Panc1 (cell line): ENCODE results near the gene POMT2. TPM values are rescaled to one million over a fixed set of nuclear protein-coding genes. Genes with fewer than 3 reads are reported as not detected.

Experiments
- ATAC-seq: fragments of 200-7000 bp; cut with Tn5 transposase; 2 replicates; pipeline ENCODE4 v1.9.1; 2020; ENCODE audit warnings: mild to moderate bottlenecking, moderate library complexity
- BruUV-seq: library from RNA; stranded (reverse); fragments of 400-500 nt; replicated peaks from 2 replicates; lab custom pipeline; 2021; lab: Mats Ljungman, UMichigan
- CTCF ChIA-PET: fragments of 300-600 bp; sonication (Branson Sonifier 250); formaldehyde crosslinking; loops from one replicate; lab custom pipeline; 2022; ENCODE audit warnings: antibody characterized with exemption; lab: Charles Lee
- POLR2A ChIA-PET: fragments of 300-600 bp; sonication (Branson Sonifier 250); formaldehyde crosslinking; loops from one replicate; lab custom pipeline; 2022; ENCODE audit warnings: antibody characterized with exemption; lab: Charles Lee
- DNase-seq: peaks from one replicate; pipeline ENCODE4 v3.0.0-alpha.2; 2010; ENCODE audit warnings: low read depth, low spot score
- H3K27ac ChIP-seq: 2 replicates; pipeline ENCODE4 v1.5.1; 2011; ENCODE audit warnings: mild to moderate bottlenecking, low read length, inconsistent platforms
- H3K27me3 ChIP-seq: fragments of 200-500 bp; sonication (Bioruptor generic); 2 replicates; pipeline ENCODE4 v1.6.0; 2014; ENCODE audit warnings: low read length, inconsistent platforms; ENCODE audit not compliant: control insufficient read depth, insufficient read depth
- H3K36me3 ChIP-seq: fragments of 200-500 bp; sonication (Bioruptor generic); 2 replicates; pipeline ENCODE4 v1.5.1; 2014; ENCODE audit warnings: inconsistent platforms, mild to moderate bottlenecking, low read length, moderate library complexity; ENCODE audit not compliant: control insufficient read depth, insufficient read depth
- H3K4me1 ChIP-seq: 2 replicates; pipeline ENCODE4 v1.5.1; 2011; ENCODE audit warnings: inconsistent platforms, mild to moderate bottlenecking, low read length, moderate library complexity; ENCODE audit not compliant: control insufficient read depth, insufficient read depth
- H3K4me3 ChIP-seq, 2 experiments: 2 replicates each; pipeline ENCODE4 v1.5.1; 2011 to 2012; ENCODE audit warnings: low read depth in 2 of 2, low read length in 2 of 2, mild to moderate bottlenecking in 2 of 2, inconsistent platforms in 1 of 2, moderate library complexity in 1 of 2
- H3K9me3 ChIP-seq: fragments of 200-500 bp; sonication (Bioruptor generic); 2 replicates; pipeline ENCODE4 v1.5.1; 2014; ENCODE audit warnings: low read depth, mild to moderate bottlenecking, inconsistent platforms, low read length, moderate library complexity; ENCODE audit not compliant: control insufficient read depth, insufficient read depth
- POLR2AphosphoS5 ChIP-seq: IDR thresholded peaks from 2 replicates; pipeline ENCODE4 v1.6.1; 2012; ENCODE audit warnings: mild to moderate bottlenecking, low read depth, low read length, moderate library complexity
- SIN3A ChIP-seq: IDR thresholded peaks from 2 replicates; pipeline ENCODE4 v1.6.1; 2012; ENCODE audit warnings: low read depth, mild to moderate bottlenecking, low read length, moderate library complexity, borderline replicate concordance; ENCODE audit not compliant: insufficient read depth
- TCF7L2 ChIP-seq: IDR thresholded peaks from 2 replicates; pipeline ENCODE4 v1.6.1; 2011; ENCODE audit warnings: mild to moderate bottlenecking, low read depth, low read length, inconsistent platforms
- in situ Hi-C: cut with HindIII; loops from 2 replicates; pipeline ENCODE4 v1.10.0; 2016; ENCODE audit warnings: low sequenced_read_pairs, low pct_unique_long_range_greater_than_20kb
- intact Hi-C: fragments of 100-400 bp; cut with micrococcal nuclease; formaldehyde crosslinking; loops from one replicate; pipeline ENCODE4 v1.10.0; 2022; ENCODE audit not compliant: unreplicated experiment
- total RNA-seq: library from RNA; stranded (reverse); gene quantifications from one replicate; pipeline ENCODE4 v1.2.1, GENCODE V29; 2021; ENCODE audit not compliant: unreplicated experiment
- TF ChIP-seq, protein P1 (sequence below), 2 experiments: IDR thresholded peaks; 2 replicates each; pipeline ENCODE4 v1.6.1; 2011 to 2012; ENCODE audit warnings: low read depth in 2 of 2, control low read depth in 1 of 2, low read length in 1 of 2, mild to moderate bottlenecking in 1 of 2, moderate library complexity in 1 of 2; ENCODE audit not compliant: insufficient read depth in 1 of 2
- TF ChIP-seq, protein P2 (sequence below): fragments of 450-650 bp; IDR thresholded peaks from 2 replicates; pipeline ENCODE4 v1.5.1; 2017; ENCODE audit warnings: mild to moderate bottlenecking

The POMT2 gene
- total RNA-seq, 1 experiment from 2014 or later: 43.5 TPM

DNA sequence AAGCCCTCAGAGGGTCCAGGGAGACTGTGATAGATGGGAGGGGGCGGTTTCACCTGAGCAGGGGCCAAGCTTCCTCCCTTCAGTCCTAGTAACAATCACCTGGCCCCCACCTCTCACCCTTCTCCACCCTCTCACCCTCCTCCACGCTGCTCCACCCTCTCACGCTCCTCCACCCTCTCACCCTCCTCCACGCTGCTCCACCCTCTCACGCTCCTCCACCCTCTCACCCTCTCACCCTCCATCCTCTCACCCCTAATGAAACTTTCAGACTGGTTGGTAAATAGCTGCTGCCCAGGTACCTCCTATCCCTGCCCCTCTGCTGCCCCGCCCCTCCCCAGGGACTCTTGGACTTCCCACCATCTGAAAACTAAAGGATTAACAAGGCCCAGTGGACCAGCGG is 83.9 kb downstream of the POMT2 start:
- Histone ChIP-seq H3K4me3 (no peak overlapping the region), H3K27me3 (no peaks in the 10 kb centered on the region), H3K36me3 (no peaks in the 10 kb centered on the region), H3K27ac (no peak overlapping the region), H3K9me3 (no peaks in the 10 kb centered on the region), H3K4me1 (no peaks in the 10 kb centered on the region)
- ChIA-PET CTCF (interaction anchor here (1.3 kb wide), 1 partner anchor 24 kb away, joined by 3 read pairs; no protein-coding TSS in a partner anchor), POLR2A (no interaction called here)
- TF ChIP-seq, protein P1, sequence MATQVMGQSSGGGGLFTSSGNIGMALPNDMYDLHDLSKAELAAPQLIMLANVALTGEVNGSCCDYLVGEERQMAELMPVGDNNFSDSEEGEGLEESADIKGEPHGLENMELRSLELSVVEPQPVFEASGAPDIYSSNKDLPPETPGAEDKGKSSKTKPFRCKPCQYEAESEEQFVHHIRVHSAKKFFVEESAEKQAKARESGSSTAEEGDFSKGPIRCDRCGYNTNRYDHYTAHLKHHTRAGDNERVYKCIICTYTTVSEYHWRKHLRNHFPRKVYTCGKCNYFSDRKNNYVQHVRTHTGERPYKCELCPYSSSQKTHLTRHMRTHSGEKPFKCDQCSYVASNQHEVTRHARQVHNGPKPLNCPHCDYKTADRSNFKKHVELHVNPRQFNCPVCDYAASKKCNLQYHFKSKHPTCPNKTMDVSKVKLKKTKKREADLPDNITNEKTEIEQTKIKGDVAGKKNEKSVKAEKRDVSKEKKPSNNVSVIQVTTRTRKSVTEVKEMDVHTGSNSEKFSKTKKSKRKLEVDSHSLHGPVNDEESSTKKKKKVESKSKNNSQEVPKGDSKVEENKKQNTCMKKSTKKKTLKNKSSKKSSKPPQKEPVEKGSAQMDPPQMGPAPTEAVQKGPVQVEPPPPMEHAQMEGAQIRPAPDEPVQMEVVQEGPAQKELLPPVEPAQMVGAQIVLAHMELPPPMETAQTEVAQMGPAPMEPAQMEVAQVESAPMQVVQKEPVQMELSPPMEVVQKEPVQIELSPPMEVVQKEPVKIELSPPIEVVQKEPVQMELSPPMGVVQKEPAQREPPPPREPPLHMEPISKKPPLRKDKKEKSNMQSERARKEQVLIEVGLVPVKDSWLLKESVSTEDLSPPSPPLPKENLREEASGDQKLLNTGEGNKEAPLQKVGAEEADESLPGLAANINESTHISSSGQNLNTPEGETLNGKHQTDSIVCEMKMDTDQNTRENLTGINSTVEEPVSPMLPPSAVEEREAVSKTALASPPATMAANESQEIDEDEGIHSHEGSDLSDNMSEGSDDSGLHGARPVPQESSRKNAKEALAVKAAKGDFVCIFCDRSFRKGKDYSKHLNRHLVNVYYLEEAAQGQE (IDR thresholded peaks at IDR 0.05; ENCODE audit: insufficient read depth in 1 of 2, low read depth in 2 of 2, low read length in 1 of 2): no peak
- TF ChIP-seq POLR2AphosphoS5 (no peak), SIN3A (no peak), TCF7L2 (no peak)
- TF ChIP-seq, protein P2, sequence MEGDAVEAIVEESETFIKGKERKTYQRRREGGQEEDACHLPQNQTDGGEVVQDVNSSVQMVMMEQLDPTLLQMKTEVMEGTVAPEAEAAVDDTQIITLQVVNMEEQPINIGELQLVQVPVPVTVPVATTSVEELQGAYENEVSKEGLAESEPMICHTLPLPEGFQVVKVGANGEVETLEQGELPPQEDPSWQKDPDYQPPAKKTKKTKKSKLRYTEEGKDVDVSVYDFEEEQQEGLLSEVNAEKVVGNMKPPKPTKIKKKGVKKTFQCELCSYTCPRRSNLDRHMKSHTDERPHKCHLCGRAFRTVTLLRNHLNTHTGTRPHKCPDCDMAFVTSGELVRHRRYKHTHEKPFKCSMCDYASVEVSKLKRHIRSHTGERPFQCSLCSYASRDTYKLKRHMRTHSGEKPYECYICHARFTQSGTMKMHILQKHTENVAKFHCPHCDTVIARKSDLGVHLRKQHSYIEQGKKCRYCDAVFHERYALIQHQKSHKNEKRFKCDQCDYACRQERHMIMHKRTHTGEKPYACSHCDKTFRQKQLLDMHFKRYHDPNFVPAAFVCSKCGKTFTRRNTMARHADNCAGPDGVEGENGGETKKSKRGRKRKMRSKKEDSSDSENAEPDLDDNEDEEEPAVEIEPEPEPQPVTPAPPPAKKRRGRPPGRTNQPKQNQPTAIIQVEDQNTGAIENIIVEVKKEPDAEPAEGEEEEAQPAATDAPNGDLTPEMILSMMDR: no peak
- no TSS peak for BruUV-seq
- ATAC-seq (peak; percentile 39; the same call in 1 of the 2 replicates), DNase-seq (no peak)
- intact Hi-C loops (no loop called here), in situ Hi-C loops (no loop called here)

DNA sequence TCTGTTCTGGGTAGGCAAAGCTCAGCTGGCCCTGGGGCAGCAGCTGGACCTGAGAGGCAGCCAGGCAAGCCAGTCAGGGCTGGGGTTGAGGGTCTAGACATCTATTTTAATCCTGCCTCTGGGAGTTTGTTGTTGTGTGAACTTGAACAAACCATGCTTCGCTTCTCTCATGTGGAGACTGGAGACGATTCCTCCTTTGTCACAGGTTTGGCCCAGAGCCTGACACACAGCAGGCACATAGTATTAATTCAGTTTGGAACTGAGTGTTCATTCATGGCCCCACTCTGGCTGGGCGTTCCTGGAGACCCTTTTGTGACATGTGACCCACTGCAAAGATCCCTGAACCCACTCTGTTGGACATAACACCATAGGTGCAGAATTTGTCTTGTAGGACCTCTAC is 89.0 kb downstream of the POMT2 start:
- no peaks in the 10 kb centered on the region for H3K27me3 ChIP-seq
- no peak for DNase-seq
- H3K27ac ChIP-seq: no peak overlapping the region
- no peaks in the 10 kb centered on the region for H3K9me3 ChIP-seq
- H3K4me1 ChIP-seq: no peaks in the 10 kb centered on the region
- CTCF ChIA-PET: no interaction called here
- no peak for ATAC-seq
- POLR2A ChIA-PET: no interaction called here
- intact Hi-C loops: no loop called here
- no TSS peak for BruUV-seq
- in situ Hi-C loops: no loop called here
- TF ChIP-seq POLR2AphosphoS5 (no peak), SIN3A (no peak), TCF7L2 (no peak)
- TF ChIP-seq, protein P1 (IDR thresholded peaks at IDR 0.05; ENCODE audit: insufficient read depth in 1 of 2, low read depth in 2 of 2, low read length in 1 of 2): no peak
- TF ChIP-seq, protein P2: no peak
- H3K4me3 ChIP-seq: no peak overlapping the region
- H3K36me3 ChIP-seq: no peaks in the 10 kb centered on the region
